GM11168 (cell line): ENCODE measurements around the gene CCDC88A.
"Not testable (repeated sequence)": the region's sequence is repeated elsewhere in the genome, so short reads cannot be mapped to it uniquely, and the experiment has no call there.

Source experiments
- in situ Hi-C: fragments of 300-500 bp; cut with MboI; formaldehyde crosslinking; loops from one replicate; pipeline ENCODE4 v1.12.0; 2022; ENCODE audit warnings: low sequenced_read_pairs; ENCODE audit not compliant: unreplicated experiment

The CCDC88A gene

GRCh38 chr2:55247025-55247424, 172.6 kb downstream of the CCDC88A start:
- in situ Hi-C loops = no loop called here

- in situ Hi-C loops = no loop called here
Observed at GRCh38 chr2:55245411-55245810, 174.2 kb downstream of the CCDC88A start.

DNA sequence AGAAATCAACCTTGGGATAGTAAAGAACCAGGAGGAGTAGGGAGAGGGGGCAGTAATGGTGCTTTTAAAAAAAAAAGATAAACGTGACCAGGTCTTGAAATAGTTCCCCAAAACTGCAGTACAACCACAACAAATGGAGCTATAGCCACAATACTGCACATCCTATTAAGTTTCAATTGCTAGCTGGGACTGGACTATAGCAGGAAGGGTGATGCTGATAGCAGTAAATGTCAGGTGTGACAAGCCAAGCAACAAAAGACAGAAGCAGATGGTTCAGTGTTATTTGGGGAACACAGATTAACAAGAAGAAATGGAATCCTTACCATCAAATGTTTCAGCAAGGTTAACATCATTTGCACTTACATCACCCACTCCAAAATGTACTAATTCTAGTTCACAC, 177.0 kb downstream of the CCDC88A start:
- in situ Hi-C loops = no loop called here

- in situ Hi-C loops = not testable (repeated sequence)
Observed at GRCh38 chr2:55241582-55241981, 178.1 kb downstream of the CCDC88A start.

- in situ Hi-C loops = no loop called here
Observed at GRCh38 chr2:55239656-55240222, 179.9 kb downstream of the CCDC88A start.
